GM23338 (cell line): ENCODE results near the gene ZNF143.

Source experiments
- CREB1 ChIP-seq: fragments of 250-450 bp; sonication (Bioruptor Pico); IDR thresholded peaks from 2 replicates; pipeline ENCODE4 v1.5.0; 2020; ENCODE audit warnings: low read depth, mild to moderate bottlenecking, moderate library complexity
- EZH2 ChIP-seq: fragments of 200-600 bp; sonication (generic); IDR thresholded peaks from one replicate; pipeline ENCODE4 v1.8.0; 2017; ENCODE audit warnings: antibody characterized with exemption, mild to moderate bottlenecking, low read depth; ENCODE audit not compliant: unreplicated experiment
- EZH2phosphoT487 ChIP-seq: fragments of 200-600 bp; sonication (generic); IDR thresholded peaks from one replicate; pipeline ENCODE4 v1.8.1; 2018; ENCODE audit warnings: antibody characterized with exemption; ENCODE audit not compliant: unreplicated experiment
- JUNB ChIP-seq: IDR thresholded peaks from one replicate; pipeline ENCODE4 v1.6.1; 2016; ENCODE audit warnings: antibody characterized with exemption; ENCODE audit not compliant: unreplicated experiment
- ZNF331 ChIP-seq: fragments of 250-450 bp; sonication (Bioruptor Pico); IDR thresholded peaks from 2 replicates; pipeline ENCODE4 v1.5.0; 2020; ENCODE audit warnings: low read depth, mild to moderate bottlenecking, moderate library complexity
- TF ChIP-seq, protein P1 (sequence below): IDR thresholded peaks from one replicate; pipeline ENCODE4 v1.6.1; 2018; ENCODE audit warnings: antibody characterized with exemption; ENCODE audit not compliant: unreplicated experiment
- TF ChIP-seq, protein P2 (sequence below), 2 experiments: fragments of 200-600 bp in 1 of 2; sonication (generic) in 1 of 2; conservative IDR thresholded peaks; 2 replicates each; pipeline versions ENCODE4 v1.5.1 to v1.6.1; 2016 to 2017; ENCODE audit warnings: antibody characterized with exemption in 2 of 2, low read depth in 2 of 2, mild to moderate bottlenecking in 2 of 2, moderate library complexity in 1 of 2

DNA sequence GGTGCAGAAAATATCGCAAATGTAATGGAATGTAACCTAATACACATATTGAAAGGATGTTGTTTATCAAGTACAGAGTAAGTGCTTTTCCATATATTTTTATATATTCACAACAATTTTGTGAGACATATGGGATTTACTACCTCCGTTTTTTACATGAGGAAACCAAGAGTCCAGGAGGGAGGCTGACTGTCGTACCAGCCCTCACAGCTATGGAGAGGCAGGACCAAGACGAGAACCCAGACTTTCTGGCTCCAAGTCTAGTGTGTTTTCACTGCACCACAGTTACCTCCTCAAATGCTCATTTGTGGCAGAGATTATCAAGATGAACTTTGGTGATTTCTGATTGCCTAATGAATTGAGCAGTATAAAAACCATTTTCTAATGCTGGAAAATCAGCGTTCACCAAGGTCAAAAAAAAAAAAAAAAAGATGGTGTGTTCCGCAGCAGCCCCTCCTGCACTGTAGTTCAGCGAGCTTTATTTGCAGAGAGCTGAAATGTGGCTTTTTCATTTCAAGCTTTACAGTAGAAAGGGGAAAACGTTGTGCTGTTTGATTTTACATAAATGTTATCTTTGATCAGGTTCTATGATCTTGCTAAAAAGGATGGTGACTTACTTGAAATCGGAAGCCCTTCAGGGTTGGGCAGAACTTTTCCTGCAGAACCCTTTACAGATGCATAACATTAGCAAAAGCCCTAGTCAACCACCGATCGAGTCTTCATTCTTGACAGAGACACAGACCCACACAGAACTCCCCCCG lies 67.9 kb downstream of the ZNF143 start:
- TF ChIP-seq, protein P1, sequence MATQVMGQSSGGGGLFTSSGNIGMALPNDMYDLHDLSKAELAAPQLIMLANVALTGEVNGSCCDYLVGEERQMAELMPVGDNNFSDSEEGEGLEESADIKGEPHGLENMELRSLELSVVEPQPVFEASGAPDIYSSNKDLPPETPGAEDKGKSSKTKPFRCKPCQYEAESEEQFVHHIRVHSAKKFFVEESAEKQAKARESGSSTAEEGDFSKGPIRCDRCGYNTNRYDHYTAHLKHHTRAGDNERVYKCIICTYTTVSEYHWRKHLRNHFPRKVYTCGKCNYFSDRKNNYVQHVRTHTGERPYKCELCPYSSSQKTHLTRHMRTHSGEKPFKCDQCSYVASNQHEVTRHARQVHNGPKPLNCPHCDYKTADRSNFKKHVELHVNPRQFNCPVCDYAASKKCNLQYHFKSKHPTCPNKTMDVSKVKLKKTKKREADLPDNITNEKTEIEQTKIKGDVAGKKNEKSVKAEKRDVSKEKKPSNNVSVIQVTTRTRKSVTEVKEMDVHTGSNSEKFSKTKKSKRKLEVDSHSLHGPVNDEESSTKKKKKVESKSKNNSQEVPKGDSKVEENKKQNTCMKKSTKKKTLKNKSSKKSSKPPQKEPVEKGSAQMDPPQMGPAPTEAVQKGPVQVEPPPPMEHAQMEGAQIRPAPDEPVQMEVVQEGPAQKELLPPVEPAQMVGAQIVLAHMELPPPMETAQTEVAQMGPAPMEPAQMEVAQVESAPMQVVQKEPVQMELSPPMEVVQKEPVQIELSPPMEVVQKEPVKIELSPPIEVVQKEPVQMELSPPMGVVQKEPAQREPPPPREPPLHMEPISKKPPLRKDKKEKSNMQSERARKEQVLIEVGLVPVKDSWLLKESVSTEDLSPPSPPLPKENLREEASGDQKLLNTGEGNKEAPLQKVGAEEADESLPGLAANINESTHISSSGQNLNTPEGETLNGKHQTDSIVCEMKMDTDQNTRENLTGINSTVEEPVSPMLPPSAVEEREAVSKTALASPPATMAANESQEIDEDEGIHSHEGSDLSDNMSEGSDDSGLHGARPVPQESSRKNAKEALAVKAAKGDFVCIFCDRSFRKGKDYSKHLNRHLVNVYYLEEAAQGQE, result no peak
- TF ChIP-seq, protein P2, sequence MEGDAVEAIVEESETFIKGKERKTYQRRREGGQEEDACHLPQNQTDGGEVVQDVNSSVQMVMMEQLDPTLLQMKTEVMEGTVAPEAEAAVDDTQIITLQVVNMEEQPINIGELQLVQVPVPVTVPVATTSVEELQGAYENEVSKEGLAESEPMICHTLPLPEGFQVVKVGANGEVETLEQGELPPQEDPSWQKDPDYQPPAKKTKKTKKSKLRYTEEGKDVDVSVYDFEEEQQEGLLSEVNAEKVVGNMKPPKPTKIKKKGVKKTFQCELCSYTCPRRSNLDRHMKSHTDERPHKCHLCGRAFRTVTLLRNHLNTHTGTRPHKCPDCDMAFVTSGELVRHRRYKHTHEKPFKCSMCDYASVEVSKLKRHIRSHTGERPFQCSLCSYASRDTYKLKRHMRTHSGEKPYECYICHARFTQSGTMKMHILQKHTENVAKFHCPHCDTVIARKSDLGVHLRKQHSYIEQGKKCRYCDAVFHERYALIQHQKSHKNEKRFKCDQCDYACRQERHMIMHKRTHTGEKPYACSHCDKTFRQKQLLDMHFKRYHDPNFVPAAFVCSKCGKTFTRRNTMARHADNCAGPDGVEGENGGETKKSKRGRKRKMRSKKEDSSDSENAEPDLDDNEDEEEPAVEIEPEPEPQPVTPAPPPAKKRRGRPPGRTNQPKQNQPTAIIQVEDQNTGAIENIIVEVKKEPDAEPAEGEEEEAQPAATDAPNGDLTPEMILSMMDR (conservative IDR thresholded peaks at IDR 0.05; ENCODE audit: low read depth in 2 of 2), result no peak
- no peak for TF ChIP-seq EZH2
- no peak for TF ChIP-seq JUNB
- no peak for TF ChIP-seq EZH2phosphoT487
- TF ChIP-seq CREB1, result no peak
- no peak for TF ChIP-seq ZNF331 (CRISPR knock-in tag)
